Stimulated activated CD4-positive, alpha-beta T cell treated with anti-CD3 and anti-CD28 coated beads, TNF-alpha, amount 100 ng/mL, for 48 hours (primary cell): ENCODE data around the gene CACNG8.

Experiments used
- DNase-seq, 3 donors: peaks; one replicate each; pipeline ENCODE4 v3.0.0-alpha.2; 2020; ENCODE audit warnings: low read depth in 3 of 3

Gene CACNG8

DNA sequence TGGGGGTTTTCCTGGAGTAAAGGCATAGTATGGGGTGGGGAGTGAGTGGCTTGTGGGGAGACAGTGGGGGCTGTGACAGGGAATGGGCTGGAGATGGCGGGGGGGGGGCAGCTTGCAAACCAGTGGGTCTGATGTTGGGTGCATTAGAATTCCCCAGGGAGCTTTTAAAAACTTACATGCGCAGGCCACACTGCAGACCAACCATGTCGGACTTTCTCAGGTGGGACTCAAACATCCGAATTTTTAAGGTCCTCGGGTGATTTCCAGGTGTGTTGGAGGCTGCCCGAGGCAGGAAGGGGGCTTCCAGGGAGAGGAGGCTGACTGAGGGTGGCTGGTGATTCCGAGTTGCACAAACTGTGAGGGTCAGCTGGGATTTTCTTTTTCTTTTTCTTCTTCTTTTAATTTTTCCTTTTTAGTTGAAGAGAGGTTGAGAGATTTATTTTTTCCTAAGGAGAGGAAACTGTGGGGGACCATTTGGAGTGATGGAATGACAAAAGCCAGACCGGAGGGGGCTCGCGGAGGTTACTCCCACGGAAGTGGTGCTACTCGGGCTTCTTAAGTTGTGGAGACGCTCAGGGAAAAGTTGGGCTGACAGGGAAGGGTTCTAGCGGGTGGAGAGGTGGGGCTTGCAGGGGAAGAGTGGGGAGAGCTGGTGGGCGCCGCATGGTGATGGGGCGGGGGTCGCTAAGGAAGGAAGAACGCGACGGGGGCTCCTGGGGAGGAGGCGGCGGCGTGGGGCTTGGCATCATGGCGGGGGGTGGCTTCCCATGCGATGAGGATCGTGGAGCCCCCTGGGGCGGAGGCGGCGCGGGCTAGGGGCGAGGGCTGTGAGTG, 997 bp upstream of the CACNG8 start:
- no peak for DNase-seq

DNA sequence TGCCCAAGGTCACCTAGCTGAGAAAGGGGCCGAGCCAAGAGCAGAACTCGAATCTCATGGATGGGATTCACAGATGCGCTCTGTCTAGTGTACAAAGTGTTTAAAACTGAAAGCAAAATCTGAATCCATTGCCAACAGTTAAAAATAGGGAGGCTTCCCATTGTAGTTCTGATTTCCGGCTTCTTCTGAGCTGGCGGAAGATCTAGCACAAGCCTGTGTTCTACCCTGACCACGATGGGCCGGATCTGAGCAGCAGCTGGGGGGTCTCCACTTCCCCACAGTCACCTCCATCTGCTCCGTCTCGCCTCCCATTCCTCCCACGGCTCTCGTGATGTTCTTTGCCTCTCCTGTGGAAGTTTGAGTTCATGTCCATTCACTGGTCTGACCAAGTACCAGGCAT, 2.4 kb downstream of the CACNG8 start:
- no peak for DNase-seq

DNA sequence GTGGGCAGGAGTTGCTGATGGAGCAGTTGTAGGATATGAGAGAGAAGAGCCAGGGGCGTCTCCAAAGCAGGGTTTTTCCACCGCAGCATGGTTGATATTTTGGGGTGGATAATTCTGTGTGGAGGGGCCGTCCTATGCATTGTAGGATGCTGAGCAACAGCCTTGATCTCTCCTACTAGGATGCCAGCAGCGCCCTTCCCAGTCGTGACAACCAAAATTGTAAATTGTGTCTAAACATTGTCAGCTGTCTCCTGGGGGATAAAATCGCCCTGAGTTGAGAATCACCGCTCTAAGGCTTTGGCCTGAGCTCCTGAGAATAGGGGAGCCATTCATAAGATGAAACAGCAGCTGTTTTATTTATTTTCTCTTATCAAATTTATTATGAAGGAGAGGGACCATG, 4.2 kb downstream of the CACNG8 start:
- DNase-seq: no peak

DNA sequence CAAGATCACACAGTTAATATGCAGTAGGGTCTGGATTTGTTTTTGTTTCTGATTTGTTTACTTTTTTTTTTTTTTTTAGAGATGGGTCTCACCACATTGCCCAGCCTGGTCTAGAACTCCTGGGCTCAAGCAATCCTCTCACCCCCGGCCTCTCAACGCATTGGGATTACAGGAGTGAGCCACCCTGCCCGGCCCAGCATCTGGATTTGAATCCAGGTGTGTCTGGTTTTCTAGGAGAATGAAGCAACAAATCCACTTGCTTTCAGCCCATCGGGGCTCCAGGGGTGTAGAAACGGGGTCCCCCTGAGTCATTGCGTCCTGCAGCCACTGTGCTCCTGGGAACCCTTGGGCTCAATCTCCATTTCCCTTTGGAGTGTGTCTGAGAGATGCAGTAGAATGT, 6.6 kb downstream of the CACNG8 start:
- DNase-seq: no peak

DNA sequence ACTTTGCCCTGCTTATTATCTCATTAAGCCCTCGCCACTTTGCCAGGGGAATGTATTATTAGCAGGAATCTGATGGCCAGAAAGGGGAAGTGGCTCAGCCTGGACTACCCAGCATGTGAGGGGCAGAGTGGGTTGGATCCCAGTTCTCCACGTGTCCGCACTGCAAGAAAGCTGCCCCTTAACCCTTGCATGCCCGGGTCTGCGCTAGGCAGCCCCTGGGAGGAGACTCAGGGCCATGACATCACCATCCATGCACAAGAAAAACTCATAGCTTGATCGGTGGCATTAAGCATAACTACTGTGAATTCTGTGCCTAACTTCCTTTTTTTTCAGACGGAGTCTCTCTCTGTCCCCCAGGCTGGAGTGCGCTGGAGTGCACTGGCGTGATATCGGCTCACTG, 8.9 kb downstream of the CACNG8 start:
- no peak for DNase-seq

DNA sequence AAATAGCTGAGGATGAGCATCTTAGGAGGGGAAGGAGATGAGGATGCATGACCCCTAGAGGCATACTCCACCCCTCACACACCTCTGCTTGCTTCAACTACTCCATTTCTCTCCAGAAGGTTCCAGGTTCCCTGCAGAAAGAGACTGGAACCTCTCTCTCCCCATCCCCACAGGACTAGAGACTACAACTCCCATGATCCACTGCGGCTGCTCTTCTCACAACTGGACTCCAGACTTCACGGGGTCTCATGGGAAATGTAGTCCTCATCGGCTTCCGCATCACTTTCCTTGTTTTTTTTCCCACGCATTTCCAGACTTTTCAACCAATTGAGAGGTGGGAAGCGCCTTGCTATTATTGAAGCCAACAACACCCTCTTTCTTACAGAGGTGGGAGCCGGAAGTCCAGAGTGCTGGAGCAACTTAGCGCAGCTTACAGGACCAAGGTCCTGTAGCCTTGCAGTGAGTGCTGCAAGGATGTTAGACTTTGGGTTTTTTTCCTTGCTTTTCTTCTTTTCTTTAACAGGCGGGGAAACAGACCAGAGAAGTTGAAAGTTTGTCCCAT, 14.8 kb downstream of the CACNG8 start:
- peak; percentile 26 to 69 (median 39) for DNase-seq

DNA sequence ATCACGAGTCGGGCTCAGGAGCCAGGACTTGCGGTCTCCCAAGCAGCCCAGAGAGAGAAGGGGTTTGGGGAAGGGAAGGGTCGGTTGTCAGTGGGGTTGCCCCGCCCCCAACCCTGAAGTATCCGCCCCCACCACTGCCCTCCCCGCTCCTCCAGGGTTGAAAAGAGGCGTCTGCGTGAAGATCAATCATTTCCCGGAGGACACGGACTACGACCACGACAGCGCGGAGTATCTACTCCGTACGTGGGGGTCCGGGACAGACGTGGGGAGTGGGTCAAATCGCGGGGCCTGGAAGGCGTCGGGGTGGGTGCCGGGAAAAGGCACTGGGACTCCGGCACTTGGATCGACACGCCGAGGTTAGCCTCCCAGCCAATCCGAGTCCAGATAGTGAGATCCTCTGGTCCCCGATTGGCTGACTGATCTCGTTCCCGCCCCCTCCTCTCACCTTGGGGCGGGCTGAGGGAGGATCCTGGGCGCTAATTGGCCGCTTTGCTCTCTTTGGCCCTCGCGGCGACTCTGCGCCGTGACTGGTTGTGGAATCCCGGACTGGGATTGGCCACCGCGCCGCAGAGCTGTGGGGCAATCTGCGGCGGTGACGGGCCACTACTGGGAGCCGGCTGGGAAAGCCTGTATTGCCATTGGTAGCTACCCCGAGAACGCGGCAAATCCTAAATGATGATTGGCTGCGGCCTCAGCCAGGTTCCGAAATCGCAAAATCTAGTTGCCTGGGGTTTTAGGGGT, 15.4 kb downstream of the CACNG8 start:
- peak; percentile 1 to 57 (median 29) for DNase-seq

DNA sequence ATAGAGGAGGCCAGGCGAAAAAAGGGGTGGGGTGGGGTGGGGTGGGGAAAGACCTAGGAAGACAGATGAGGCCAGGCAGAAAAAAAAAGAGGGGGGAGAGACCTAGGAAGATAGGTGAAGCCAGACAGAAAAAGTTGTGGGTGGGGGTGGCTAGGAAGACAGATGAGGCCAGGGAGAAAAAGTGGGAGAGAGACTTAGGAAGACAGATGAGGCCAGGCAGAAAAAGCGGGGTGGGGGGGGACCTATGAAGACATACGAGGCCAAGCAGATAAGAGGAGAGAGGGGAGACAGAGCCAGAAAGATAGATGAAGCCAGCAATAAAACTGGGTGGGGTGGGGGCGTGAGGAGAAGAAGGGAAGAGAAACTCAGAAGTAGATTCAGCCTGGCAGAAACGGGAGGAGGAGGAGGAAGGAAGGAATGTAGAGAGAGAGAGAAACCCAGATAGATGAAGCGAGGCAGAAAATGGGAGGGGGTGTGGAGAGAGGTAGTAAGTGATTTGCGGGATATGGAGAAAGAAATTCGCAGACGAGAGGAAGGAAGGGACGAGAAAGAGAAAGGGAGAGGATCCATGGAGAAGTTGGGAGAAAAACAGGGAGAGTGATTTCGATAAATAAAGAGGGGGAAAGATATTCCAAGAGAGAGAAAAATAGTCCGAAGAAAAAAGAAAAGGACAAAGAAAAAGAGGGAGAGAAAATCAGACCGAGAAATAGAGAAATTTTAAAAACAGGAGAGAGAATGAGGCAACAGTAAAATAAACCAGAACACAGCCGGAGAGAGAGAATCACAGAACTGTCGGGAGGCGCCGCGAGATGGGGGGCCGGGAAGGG, 16.5 kb downstream of the CACNG8 start:
- no peak for DNase-seq

DNA sequence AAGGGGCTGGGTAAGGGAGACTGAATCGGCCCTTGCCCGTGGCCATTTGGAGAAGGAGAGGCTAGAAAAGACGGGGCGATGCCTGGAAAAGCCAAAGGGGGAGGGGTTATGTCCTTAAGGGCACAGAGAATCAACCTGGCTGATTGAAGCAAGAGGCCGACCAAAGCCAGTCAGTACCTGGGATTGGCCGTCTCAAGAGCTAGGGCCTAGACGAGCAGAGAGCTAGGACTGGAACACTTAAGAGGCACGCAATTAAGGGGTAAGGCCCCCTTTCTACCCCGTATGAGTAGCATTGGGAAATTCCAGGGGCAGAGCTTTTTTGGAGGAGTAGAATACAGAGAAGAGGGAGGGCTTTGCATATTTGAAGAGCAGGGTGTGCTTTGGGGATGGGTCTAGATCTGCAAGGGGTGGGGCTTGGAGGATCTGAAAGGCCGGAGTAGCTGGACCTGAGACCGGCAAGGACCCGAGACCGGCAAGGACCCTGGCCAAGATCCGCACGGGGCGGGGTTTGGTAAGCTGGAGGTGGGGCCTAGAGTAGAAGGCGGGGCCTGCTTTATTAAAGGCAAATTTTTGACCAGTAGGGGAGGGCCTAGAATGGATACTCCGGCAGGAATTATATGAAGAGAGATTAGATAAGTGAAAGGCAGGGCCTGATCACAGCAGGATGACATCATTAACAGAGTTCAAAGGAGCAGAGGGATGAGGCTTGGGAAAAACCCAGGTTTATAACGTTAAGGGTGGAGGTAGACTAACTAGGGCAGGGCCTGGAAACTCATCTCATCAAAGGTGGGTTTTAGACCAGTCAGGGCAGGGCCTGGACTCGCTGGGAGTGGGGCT, 18.0 kb downstream of the CACNG8 start:
- DNase-seq: no peak

DNA sequence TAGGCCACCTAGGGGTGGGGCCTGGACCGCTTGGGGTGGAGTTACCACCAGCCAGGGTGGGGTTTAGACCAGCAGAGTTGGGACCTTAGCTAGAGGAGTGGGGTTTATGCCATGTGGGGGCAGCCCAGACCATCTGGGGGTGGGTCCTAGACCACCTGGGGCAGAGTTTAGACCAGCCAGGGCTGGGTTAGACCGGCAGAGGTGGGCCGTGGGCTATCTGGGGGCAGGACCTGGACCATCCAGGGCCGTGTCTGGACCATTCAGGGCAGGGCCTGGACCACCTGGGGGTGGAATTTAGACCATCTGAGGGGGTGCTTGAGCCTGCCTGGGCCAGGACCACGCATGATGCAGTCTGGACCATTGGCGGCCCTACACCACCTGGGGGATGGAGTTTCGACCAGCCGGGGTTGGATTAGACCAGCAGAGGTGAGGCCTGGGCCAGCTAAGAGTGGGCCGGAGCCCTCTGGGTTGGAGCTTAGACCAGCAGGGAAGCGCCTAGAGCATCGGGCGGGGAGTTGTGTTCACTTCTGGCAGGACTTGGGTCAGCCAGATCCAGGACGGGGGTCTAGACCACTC, 18.7 kb downstream of the CACNG8 start:
- no peak for DNase-seq

DNA sequence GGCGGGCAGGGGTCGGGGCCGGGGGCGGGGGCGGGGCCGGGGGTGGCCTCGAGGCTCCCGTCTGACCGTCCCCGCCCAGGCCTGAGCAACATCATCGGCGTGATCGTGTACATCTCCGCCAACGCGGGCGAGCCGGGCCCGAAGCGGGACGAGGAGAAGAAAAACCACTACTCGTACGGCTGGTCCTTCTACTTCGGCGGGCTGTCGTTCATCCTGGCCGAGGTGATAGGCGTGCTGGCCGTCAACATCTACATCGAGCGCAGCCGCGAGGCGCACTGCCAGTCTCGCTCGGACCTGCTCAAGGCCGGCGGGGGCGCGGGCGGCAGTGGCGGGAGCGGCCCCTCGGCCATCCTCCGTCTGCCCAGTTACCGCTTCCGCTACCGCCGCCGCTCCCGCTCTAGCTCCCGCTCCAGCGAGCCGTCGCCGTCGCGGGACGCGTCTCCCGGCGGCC, 19.3 kb downstream of the CACNG8 start:
- no peak for DNase-seq

DNA sequence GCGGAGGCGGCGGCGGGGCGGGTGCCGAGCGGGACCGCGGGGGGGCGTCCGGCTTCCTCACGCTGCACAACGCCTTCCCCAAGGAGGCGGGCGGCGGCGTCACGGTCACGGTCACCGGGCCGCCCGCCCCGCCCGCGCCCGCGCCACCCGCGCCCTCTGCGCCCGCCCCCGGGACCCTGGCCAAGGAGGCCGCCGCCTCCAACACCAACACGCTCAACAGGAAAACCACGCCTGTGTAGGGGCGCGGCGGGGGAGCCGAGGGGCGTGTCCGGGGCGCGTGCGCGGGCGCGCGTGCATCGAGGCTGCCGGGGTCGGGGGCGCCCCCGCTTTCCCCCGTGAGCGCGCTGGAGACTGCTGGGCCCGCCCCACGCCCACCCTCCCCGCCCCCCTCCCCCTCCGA, 19.9 kb downstream of the CACNG8 start:
- DNase-seq: no peak

DNA sequence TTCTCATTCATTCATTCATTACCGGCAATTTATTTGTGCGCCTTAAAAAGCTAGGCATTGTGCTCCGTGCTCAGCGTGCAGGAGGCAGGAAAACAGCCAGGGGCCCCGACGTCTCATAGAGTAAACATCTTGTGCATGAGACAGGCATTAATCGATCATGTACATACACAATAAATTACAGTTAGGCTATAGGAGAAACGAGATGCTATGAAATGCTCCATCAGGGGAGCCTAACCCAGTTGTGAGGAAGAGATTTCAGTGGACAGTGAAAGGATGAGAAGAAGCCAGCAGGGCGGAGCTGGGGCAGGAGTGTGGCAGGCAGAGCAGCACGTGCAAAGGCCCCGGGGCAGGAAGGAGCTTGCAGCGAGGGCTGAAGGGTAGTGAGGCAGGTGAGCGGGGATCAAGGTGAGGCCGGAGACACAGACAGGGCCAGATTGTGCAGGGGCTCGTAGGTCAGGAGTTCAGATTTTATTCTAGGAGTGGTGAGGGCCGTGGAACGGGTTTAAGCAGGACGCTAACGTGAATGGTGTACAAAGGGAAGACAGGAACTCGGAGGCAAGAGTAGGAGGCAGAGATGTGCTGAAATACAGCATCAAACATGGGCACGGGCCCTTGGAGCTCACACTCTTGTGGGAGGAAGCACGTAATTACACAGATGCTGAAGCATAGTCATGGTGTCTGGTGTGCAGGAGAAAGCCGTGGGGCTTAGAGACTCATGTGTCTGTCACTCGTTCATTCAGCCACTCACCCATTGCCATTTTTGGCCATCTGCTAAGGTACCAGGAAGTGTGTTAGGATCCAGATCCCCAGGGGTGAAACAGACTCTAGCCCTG, 20.9 kb downstream of the CACNG8 start:
- no peak for DNase-seq

DNA sequence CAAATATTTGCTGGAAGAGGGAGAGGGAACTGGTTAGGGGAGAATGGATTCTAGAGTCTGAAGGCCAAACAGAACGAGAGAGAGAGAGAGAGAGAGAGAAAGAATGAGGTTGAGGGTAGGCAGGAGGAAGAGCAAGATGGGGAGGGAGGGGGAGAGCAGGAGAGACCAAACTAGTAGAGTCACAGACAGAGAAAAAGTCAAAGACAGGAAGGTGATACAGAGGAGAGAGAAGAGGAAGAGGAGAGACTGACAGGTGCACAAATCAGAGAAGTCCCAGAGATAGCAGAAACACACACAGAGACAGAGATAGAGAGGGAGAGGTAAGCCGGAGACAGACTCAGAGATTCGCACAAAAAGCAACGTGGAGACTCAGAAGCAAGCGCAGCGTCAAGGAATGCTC, 23.1 kb downstream of the CACNG8 start:
- DNase-seq: no peak

DNA sequence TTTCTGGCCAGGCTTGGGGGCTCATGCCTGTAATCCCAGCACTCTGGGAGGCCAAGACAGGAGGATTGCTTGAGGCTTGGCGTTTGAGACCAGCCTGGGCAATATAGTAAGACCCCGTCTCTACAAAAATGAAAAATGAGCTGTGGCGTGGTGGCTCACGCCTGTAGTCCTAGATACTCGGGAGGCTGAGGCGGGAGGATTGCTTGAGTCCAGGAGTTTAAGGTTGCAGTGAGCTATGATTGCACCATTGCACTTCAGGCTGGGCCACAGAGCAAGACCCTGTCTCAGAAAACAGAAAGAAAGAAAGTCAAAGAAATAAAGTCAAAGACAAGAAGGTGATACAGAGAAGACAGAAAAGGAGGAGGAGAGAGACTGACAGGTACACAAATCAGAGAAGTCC, 26.2 kb downstream of the CACNG8 start:
- no peak for DNase-seq

DNA sequence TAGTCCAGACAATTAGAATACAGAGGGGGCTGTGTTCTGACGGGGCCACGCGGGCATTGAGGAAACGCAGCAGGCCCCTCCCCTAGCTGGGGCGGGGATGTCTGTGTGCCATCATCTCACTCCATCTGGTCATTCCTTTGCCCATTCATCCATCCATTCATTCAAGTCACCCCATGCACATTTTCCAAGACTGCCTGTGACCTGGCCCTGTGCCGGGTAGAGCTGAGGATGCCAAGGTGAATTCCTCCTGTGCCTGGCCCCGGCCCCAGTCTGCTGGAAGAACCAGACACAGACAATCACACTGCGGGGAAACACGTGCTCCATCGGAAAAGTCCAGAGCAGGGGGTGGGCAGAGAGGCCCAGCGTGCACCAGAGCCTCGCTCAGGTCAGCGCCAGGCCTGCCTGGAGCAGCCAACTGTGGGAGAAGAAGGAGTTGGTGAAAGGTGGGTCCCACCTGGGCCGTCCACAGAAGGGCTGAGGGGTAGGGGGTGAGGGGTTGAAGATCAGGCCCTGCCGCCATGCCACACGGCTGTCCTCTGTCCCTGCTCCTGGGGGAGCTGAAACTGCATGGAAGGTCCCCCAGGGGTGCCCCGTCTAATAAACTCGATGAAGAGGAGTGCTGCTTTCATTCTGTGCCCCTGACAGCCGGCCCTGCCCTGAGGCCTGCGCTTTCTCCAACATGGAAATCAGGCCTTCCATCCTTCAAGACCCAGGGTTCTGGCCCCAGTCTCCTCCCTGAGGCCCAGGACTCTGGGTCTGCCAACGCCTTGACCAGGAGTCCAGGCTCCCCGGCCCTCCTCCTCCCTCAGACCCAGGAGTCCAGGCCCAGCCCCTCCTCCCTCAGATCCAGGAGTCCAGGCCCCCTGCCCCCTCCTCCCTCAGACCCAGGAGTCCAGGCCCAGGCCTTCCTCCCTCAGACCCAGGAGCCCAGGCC, 27.1 kb downstream of the CACNG8 start:
- DNase-seq: no peak

DNA sequence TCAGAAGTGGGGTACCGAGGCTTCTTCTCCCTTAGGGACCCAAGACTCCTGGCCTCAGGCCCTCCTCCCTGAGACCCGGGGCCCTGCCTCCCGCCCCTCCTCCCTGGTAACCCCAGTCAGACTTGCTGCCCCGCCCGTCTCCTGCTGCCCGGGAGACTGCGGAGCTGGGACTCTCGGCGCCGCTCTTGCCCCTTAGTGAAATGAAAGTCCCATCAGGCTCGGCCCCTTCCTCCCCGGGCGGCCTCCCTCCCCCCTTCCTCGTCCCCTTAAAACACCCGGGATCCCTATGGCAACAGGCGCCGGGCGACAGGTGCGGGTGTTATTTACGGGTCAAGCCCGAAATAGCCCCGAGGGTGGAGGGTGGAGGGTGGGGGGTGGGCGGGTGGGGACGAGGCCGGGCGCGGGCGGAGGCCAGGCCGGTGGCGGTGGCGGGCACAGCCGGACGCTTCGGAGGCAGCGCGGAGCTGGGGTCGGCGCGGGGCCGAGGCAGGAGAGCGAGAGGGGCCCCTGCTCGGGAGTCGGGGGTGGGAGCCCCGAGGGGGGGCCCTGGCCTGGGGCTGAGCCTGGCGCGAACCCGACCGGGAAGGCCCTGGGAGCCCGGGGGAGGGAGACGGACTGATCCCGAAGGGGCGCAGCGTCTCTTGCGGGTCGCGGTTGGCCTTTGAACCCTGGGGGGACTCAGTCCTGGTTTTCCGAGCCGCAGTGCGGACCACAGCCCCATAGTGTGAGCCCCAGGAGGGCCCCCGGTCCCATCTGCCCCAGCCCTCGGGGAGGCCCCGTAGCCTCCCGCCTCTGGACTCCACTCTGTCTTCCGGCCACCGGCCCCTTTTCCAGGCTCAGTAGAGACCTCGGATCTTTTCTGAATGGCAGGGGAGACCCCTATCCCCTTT, 28.7 kb downstream of the CACNG8 start, which contains the start of gene CACNG6:
CACNG6 (plus strand) TSS at position 414 of the 890 bp plus-strand sequence. CDS start 1,241 bp downstream, outside the sequence.
- DNase-seq: no peak
